NCI-H128 (cell line): ENCODE data around the gene THBD.

ENCODE experiments used
- DNase-seq: peaks from one replicate; lab custom pipeline; 2025; ENCODE audit not compliant: unreplicated experiment; lab: John Stamatoyannopoulos, UW

The THBD gene

GRCh38 chr20:23085436-23086055 lies 36.1 kb upstream of the THBD start:
- DNase-seq, result no peak

GRCh38 chr20:23084845-23085365 lies 35.4 kb upstream of the THBD start:
- DNase-seq, result no peak

- no peak for DNase-seq
Measured at GRCh38 chr20:23084282-23084844, 34.9 kb upstream of the THBD start.

GRCh38 chr20:23083553-23084220 lies 34.2 kb upstream of the THBD start:
- DNase-seq, result no peak

GRCh38 chr20:23082846-23083552 lies 33.5 kb upstream of the THBD start:
- no peak for DNase-seq

GRCh38 chr20:23081263-23081819 lies 31.9 kb upstream of the THBD start:
- DNase-seq, result no peak

- DNase-seq, result no peak
Measured at GRCh38 chr20:23080521-23080920, 31.0 kb upstream of the THBD start.

GRCh38 chr20:23079926-23080325 lies 30.5 kb upstream of the THBD start:
- DNase-seq, result no peak

- no peak for DNase-seq
Measured at GRCh38 chr20:23079016-23079351, 29.5 kb upstream of the THBD start.

GRCh38 chr20:23078351-23079015 lies 29.0 kb upstream of the THBD start:
- no peak for DNase-seq

- DNase-seq, result no peak
Measured at GRCh38 chr20:23077277-23077676, 27.8 kb upstream of the THBD start.

GRCh38 chr20:23074052-23074451 lies 24.6 kb upstream of the THBD start:
- DNase-seq, result no peak

- DNase-seq, result no peak
Measured at GRCh38 chr20:23072892-23073586, 23.6 kb upstream of the THBD start.

GRCh38 chr20:23071996-23072395 lies 22.5 kb upstream of the THBD start:
- no peak for DNase-seq

- DNase-seq, result no peak
Measured at GRCh38 chr20:23071398-23071797, 21.9 kb upstream of the THBD start.

GRCh38 chr20:23069108-23069507 lies 19.6 kb upstream of the THBD start:
- DNase-seq, result no peak

- no peak for DNase-seq
Measured at GRCh38 chr20:23068283-23068682, 18.8 kb upstream of the THBD start.

- no peak for DNase-seq
Measured at GRCh38 chr20:23066772-23067171, 17.3 kb upstream of the THBD start.

- DNase-seq, result no peak
Measured at GRCh38 chr20:23065266-23066201, 16.1 kb upstream of the THBD start.
